OCI-LY7 (cell line): ENCODE results near the gene NAA16. TPM values are rescaled to one million over a fixed set of nuclear protein-coding genes. Genes with fewer than 3 reads are reported as not detected.

Experiments used
- BruUV-seq: library from RNA; stranded (reverse); fragments of 400-500 nt; replicated peaks from 2 replicates; lab custom pipeline; 2021; lab: Mats Ljungman, UMichigan
- CTCF ChIA-PET: fragments of 300-600 bp; sonication (Branson Sonifier 250); formaldehyde crosslinking; loops from one replicate; lab custom pipeline; 2022; ENCODE audit warnings: antibody characterized with exemption; ENCODE audit not compliant: unreplicated experiment; lab: Charles Lee
- POLR2A ChIA-PET: fragments of 300-600 bp; sonication (Branson Sonifier 250); formaldehyde crosslinking; loops from one replicate; lab custom pipeline; 2022; ENCODE audit warnings: antibody characterized with exemption; lab: Charles Lee
- DNase-seq: peaks from one replicate; pipeline ENCODE4 v3.0.0-alpha.2; 2015; ENCODE audit warnings: low spot score
- H2AFZ ChIP-seq: fragments of 200-600 bp; sonication (generic), shearing (Covaris generic); 2 replicates; pipeline ENCODE4 v1.6.1; 2014; ENCODE audit warnings: mild to moderate bottlenecking, antibody characterized with exemption, low read length, moderate library complexity
- H3K27ac ChIP-seq: fragments of 200-600 bp; sonication (generic); 2 replicates; pipeline ENCODE4 v1.5.1; 2014; ENCODE audit warnings: mixed run types, low read depth, mild to moderate bottlenecking, moderate library complexity, low read length, inconsistent platforms; ENCODE audit not compliant: poor library complexity, severe bottlenecking
- H3K36me3 ChIP-seq: fragments of 200-600 bp; sonication (generic); 2 replicates; pipeline ENCODE4 v1.6.1; 2014; ENCODE audit warnings: mild to moderate bottlenecking, antibody characterized with exemption, low read length, moderate library complexity, mixed read lengths; ENCODE audit not compliant: insufficient read depth
- H3K4me1 ChIP-seq: fragments of 200-600 bp; sonication (generic); 2 replicates; pipeline ENCODE4 v1.5.1; 2014; ENCODE audit warnings: mild to moderate bottlenecking, low read length; ENCODE audit not compliant: insufficient read depth, poor library complexity, severe bottlenecking
- H3K4me2 ChIP-seq: fragments of 200-600 bp; sonication (generic); 2 replicates; pipeline ENCODE4 v1.6.1; 2014; ENCODE audit warnings: mild to moderate bottlenecking, low read length
- H3K4me3 ChIP-seq: fragments of 200-600 bp; sonication (generic); 2 replicates; pipeline ENCODE4 v1.5.1; 2014; ENCODE audit warnings: mild to moderate bottlenecking, low read depth, low read length; ENCODE audit not compliant: poor library complexity, severe bottlenecking
- H3K79me2 ChIP-seq: fragments of 200-600 bp; sonication (generic); 2 replicates; pipeline ENCODE4 v1.6.1; 2016; ENCODE audit warnings: low read depth, mild to moderate bottlenecking, low read length, moderate library complexity, mixed read lengths; ENCODE audit not compliant: insufficient read depth
- H3K9me2 ChIP-seq: fragments of 200-600 bp; sonication (generic); 2 replicates; pipeline ENCODE4 v1.6.1; 2016; ENCODE audit warnings: mild to moderate bottlenecking, low read length, mixed read lengths; ENCODE audit not compliant: insufficient read depth
- H3K9me3 ChIP-seq: fragments of 200-600 bp; sonication (generic); 2 replicates; pipeline ENCODE4 v1.6.1; 2014; ENCODE audit warnings: mild to moderate bottlenecking, mixed run types, low read length, mixed read lengths
- H4K20me1 ChIP-seq: fragments of 200-600 bp; sonication (generic); 2 replicates; pipeline ENCODE4 v1.6.1; 2014; ENCODE audit warnings: mild to moderate bottlenecking, antibody characterized with exemption, low read length, moderate library complexity, mixed read lengths; ENCODE audit not compliant: insufficient read depth
- EZH2phosphoT487 ChIP-seq: fragments of 200-600 bp; sonication (generic); IDR thresholded peaks from 2 replicates; pipeline ENCODE4 v1.6.1; 2018; ENCODE audit warnings: low read depth, borderline replicate concordance, mild to moderate bottlenecking, mixed run types, antibody characterized with exemption, low read length, moderate library complexity, mixed read lengths
- intact Hi-C: fragments of 100-400 bp; cut with micrococcal nuclease; formaldehyde crosslinking; loops from one replicate; pipeline ENCODE4 v1.10.0; 2022; ENCODE audit not compliant: unreplicated experiment
- total RNA-seq, 2 experiments: library from RNA; depleted of rRNA in 1 of 2; stranded (reverse); fragments of >200 nt in 1 of 2; shearing (Covaris generic) in 1 of 2; gene quantifications; 2 replicates each; pipeline ENCODE4 v1.2.3, GENCODE V29; 2014 to 2022
- TF ChIP-seq, protein P1 (sequence below): fragments of 200-600 bp; sonication (generic); conservative IDR thresholded peaks from 2 replicates; pipeline ENCODE4 v1.5.1; 2014; ENCODE audit warnings: mild to moderate bottlenecking, antibody characterized with exemption, low read length, moderate library complexity, mixed read lengths

The NAA16 gene
- total RNA-seq, 2 experiments from 2014 or later = 22.4 to 45.9 TPM

DNA sequence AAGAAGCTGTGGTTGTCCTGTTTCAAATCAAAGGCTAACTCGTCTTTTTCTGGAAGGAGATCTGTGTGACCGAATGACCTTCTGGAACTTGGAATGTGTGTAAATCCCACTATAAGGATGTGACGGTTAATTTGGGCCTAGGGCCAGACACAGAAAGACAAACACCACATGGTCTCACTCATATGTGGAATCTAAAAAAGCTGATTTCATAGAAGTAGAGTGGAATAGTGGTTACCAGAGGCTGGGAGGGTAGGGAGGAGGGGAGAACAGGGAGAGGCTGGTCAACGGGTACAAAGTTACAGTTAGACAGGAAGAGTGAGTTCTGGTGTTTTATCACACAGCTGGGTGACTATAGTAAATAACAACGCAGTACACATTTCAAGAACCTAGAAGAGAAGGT is 107.0 kb downstream of the NAA16 start:
- BruUV-seq = no TSS peak
- no peak overlapping the region for H3K27ac ChIP-seq
- no peaks in the 10 kb centered on the region for H3K36me3 ChIP-seq
- no peaks in the 10 kb centered on the region for H3K9me2 ChIP-seq
- intact Hi-C loops = no loop called here
- H2AFZ ChIP-seq = no peak overlapping the region
- H3K9me3 ChIP-seq = no peaks in the 10 kb centered on the region
- CTCF ChIA-PET = no interaction called here
- H3K79me2 ChIP-seq = no peaks in the 10 kb centered on the region
- no peak for TF ChIP-seq EZH2phosphoT487
- TF ChIP-seq, protein P1, sequence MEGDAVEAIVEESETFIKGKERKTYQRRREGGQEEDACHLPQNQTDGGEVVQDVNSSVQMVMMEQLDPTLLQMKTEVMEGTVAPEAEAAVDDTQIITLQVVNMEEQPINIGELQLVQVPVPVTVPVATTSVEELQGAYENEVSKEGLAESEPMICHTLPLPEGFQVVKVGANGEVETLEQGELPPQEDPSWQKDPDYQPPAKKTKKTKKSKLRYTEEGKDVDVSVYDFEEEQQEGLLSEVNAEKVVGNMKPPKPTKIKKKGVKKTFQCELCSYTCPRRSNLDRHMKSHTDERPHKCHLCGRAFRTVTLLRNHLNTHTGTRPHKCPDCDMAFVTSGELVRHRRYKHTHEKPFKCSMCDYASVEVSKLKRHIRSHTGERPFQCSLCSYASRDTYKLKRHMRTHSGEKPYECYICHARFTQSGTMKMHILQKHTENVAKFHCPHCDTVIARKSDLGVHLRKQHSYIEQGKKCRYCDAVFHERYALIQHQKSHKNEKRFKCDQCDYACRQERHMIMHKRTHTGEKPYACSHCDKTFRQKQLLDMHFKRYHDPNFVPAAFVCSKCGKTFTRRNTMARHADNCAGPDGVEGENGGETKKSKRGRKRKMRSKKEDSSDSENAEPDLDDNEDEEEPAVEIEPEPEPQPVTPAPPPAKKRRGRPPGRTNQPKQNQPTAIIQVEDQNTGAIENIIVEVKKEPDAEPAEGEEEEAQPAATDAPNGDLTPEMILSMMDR = no peak
- POLR2A ChIA-PET = interaction anchor here (0.5 to 0.7 kb wide), 2 partner anchors 17 to 130 kb away, joined by 3 read pairs; no protein-coding TSS in a partner anchor
- no peak overlapping the region for H3K4me2 ChIP-seq
- no peaks in the 10 kb centered on the region for H3K4me1 ChIP-seq
- no peaks in the 10 kb centered on the region for H4K20me1 ChIP-seq
- no peak for DNase-seq
- no peak overlapping the region for H3K4me3 ChIP-seq

DNA sequence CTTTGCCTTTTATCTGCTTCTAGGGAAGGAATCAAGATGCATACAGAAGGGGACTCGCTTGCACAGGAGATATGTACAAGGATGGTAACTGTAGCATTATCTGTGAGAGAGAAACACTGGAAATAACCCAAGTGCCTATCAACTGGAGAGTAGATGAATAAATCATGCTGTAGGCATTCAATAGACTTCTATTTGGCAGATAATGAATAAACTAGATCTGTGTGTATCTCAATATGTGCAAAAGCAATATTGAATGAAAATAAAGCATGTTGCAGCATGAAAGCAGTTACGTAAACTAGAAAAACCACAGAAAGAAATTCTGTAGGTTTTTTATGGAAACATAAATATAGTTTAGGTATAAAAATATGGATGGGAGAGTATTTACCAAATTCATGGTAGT is 107.7 kb downstream of the NAA16 start:
- Histone ChIP-seq H4K20me1 (no peaks in the 10 kb centered on the region), H3K4me1 (no peaks in the 10 kb centered on the region), H3K9me2 (no peaks in the 10 kb centered on the region), H3K79me2 (no peaks in the 10 kb centered on the region), H3K36me3 (no peaks in the 10 kb centered on the region), H3K9me3 (no peaks in the 10 kb centered on the region), H3K27ac (no peak overlapping the region), H2AFZ (no peak overlapping the region), H3K4me3 (no peak overlapping the region), H3K4me2 (no peak overlapping the region)
- CTCF ChIA-PET = no interaction called here
- intact Hi-C loops = no loop called here
- POLR2A ChIA-PET = interaction anchor here (1.3 kb wide), 1 partner anchor 13 kb away, joined by 6 read pairs; no protein-coding TSS in a partner anchor
- no peak for TF ChIP-seq EZH2phosphoT487
- TF ChIP-seq, protein P1 = no peak
- no TSS peak for BruUV-seq
- DNase-seq = no peak

GRCh38 chr13:41419206-41419605 is 108.1 kb downstream of the NAA16 start:
- no TSS peak for BruUV-seq
- Histone ChIP-seq H3K27ac (no peak overlapping the region), H3K79me2 (no peaks in the 10 kb centered on the region), H4K20me1 (no peaks in the 10 kb centered on the region), H3K4me1 (no peaks in the 10 kb centered on the region), H3K4me2 (no peak overlapping the region), H3K36me3 (no peaks in the 10 kb centered on the region), H3K9me2 (no peaks in the 10 kb centered on the region), H2AFZ (no peak overlapping the region), H3K9me3 (no peaks in the 10 kb centered on the region), H3K4me3 (no peak overlapping the region)
- TF ChIP-seq EZH2phosphoT487 = no peak
- TF ChIP-seq, protein P1 = no peak
- POLR2A ChIA-PET = interaction anchor here (0.8 to 1.3 kb wide), 4 partner anchors 13 to 249 kb away, joined by 3 to 6 read pairs (median 4); no protein-coding TSS in a partner anchor
- CTCF ChIA-PET = no interaction called here
- intact Hi-C loops = no loop called here
- no peak for DNase-seq
